Measurements from ENCODE around the gene FFAR1.

Gene FFAR1

GRCh38 chr19:35313587-35313986 is 34.1 kb upstream of the FFAR1 start:
- TF ChIP-seq SNAI2 (CRISPR knock-in tag; IDR thresholded peaks at IDR 0.05) (no peak), BACH2 (CRISPR knock-in tag; IDR thresholded peaks at IDR 0.05; ENCODE audit: borderline replicate concordance) (no peak), ESRRG (CRISPR knock-in tag; IDR thresholded peaks at IDR 0.05) (no peak), POU6F1 (CRISPR knock-in tag; IDR thresholded peaks at IDR 0.05; ENCODE audit: borderline replicate concordance, low read depth) (no peak), ZNF565 (CRISPR knock-in tag; conservative IDR thresholded peaks at IDR 0.05; ENCODE audit: low read depth) (no peak), ZFP3 (CRISPR knock-in tag; IDR thresholded peaks at IDR 0.05) (no peak), RARB (CRISPR knock-in tag; IDR thresholded peaks at IDR 0.05) (no peak), CSDC2 (CRISPR knock-in tag; IDR thresholded peaks at IDR 0.05) (no peak), CREB5 (CRISPR knock-in tag; IDR thresholded peaks at IDR 0.05; ENCODE audit: low read depth) (no peak), ARNTL (CRISPR knock-in tag; IDR thresholded peaks at IDR 0.05; ENCODE audit: borderline replicate concordance, low read depth) (no peak), ZC3H10 (CRISPR knock-in tag; IDR thresholded peaks at IDR 0.05) (no peak), OSR1 (CRISPR knock-in tag; IDR thresholded peaks at IDR 0.05) (no peak), PATZ1 (CRISPR knock-in tag; IDR thresholded peaks at IDR 0.05; ENCODE audit: borderline replicate concordance) (no peak), ZNF8 (CRISPR knock-in tag; IDR thresholded peaks at IDR 0.05) (no peak), ISL1 (CRISPR knock-in tag; IDR thresholded peaks at IDR 0.05) (no peak), TOX (CRISPR knock-in tag; IDR thresholded peaks at IDR 0.05; ENCODE audit: borderline replicate concordance) (no peak)
- TF ChIP-seq, protein P1, sequence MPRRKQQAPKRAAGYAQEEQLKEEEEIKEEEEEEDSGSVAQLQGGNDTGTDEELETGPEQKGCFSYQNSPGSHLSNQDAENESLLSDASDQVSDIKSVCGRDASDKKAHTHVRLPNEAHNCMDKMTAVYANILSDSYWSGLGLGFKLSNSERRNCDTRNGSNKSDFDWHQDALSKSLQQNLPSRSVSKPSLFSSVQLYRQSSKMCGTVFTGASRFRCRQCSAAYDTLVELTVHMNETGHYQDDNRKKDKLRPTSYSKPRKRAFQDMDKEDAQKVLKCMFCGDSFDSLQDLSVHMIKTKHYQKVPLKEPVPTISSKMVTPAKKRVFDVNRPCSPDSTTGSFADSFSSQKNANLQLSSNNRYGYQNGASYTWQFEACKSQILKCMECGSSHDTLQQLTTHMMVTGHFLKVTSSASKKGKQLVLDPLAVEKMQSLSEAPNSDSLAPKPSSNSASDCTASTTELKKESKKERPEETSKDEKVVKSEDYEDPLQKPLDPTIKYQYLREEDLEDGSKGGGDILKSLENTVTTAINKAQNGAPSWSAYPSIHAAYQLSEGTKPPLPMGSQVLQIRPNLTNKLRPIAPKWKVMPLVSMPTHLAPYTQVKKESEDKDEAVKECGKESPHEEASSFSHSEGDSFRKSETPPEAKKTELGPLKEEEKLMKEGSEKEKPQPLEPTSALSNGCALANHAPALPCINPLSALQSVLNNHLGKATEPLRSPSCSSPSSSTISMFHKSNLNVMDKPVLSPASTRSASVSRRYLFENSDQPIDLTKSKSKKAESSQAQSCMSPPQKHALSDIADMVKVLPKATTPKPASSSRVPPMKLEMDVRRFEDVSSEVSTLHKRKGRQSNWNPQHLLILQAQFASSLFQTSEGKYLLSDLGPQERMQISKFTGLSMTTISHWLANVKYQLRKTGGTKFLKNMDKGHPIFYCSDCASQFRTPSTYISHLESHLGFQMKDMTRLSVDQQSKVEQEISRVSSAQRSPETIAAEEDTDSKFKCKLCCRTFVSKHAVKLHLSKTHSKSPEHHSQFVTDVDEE (CRISPR knock-in tag; IDR thresholded peaks at IDR 0.05) = no peak
- ATAC-seq = no peak

GRCh38 chr19:35314031-35314430 is 33.7 kb upstream of the FFAR1 start:
- TF ChIP-seq SNAI2 (CRISPR knock-in tag; IDR thresholded peaks at IDR 0.05) (no peak), TCF4 (CRISPR knock-in tag; IDR thresholded peaks at IDR 0.05; ENCODE audit: borderline replicate concordance) (no peak), CREB5 (CRISPR knock-in tag; IDR thresholded peaks at IDR 0.05; ENCODE audit: low read depth) (no peak), PATZ1 (CRISPR knock-in tag; IDR thresholded peaks at IDR 0.05; ENCODE audit: borderline replicate concordance) (no peak), ZFP30 (CRISPR knock-in tag; IDR thresholded peaks at IDR 0.05) (no peak), PPARA (CRISPR knock-in tag; IDR thresholded peaks at IDR 0.05; ENCODE audit: borderline replicate concordance) (no peak), ARNTL (CRISPR knock-in tag; IDR thresholded peaks at IDR 0.05; ENCODE audit: borderline replicate concordance, low read depth) (no peak), ZNF8 (CRISPR knock-in tag; IDR thresholded peaks at IDR 0.05) (no peak), GLIS3 (CRISPR knock-in tag; IDR thresholded peaks at IDR 0.05) (no peak), OSR1 (CRISPR knock-in tag; IDR thresholded peaks at IDR 0.05) (no peak), TOX (CRISPR knock-in tag; IDR thresholded peaks at IDR 0.05; ENCODE audit: borderline replicate concordance) (no peak), ZNF565 (CRISPR knock-in tag; conservative IDR thresholded peaks at IDR 0.05; ENCODE audit: low read depth) (no peak), RARB (CRISPR knock-in tag; IDR thresholded peaks at IDR 0.05) (no peak), BACH2 (CRISPR knock-in tag; IDR thresholded peaks at IDR 0.05; ENCODE audit: borderline replicate concordance) (no peak), ZC3H10 (CRISPR knock-in tag; IDR thresholded peaks at IDR 0.05) (no peak), CSDC2 (CRISPR knock-in tag; IDR thresholded peaks at IDR 0.05) (no peak)
- ATAC-seq = no peak

Data from SK-N-SH treated with all-trans-retinoic acid at 6 μM for 48 hours (cell line).